Liver (tissue), 3 donors: ENCODE measurements around the gene MSI2.

Experiments used
- CTCF ChIP-seq: fragments of 150-350 bp; IDR thresholded peaks from 2 replicates; pipeline ENCODE4 v1.5.1; 2017; ENCODE audit warnings: improper control_type of control experiment, low read depth, low read length; ENCODE audit not compliant: missing input control
- FOXA2 ChIP-seq: IDR thresholded peaks from 2 replicates; pipeline ENCODE4 v1.6.1; 2016; ENCODE audit warnings: antibody characterized with exemption
- GABPA ChIP-seq, 2 donors: IDR thresholded peaks in 1 of 2; conservative IDR thresholded peaks in 1 of 2; 2 replicates each; pipeline ENCODE4 v1.6.1; 2016; ENCODE audit warnings: antibody characterized with exemption in 2 of 2, mild to moderate bottlenecking in 1 of 2, moderate library complexity in 1 of 2
- JUND ChIP-seq, 2 donors: IDR thresholded peaks; 2 replicates each; pipeline ENCODE4 v1.6.1; 2016; ENCODE audit warnings: antibody characterized with exemption in 2 of 2
- MAX ChIP-seq: IDR thresholded peaks from 2 replicates; pipeline ENCODE4 v1.6.1; 2016; ENCODE audit warnings: antibody characterized with exemption
- NR2F2 ChIP-seq: IDR thresholded peaks from 2 replicates; pipeline ENCODE4 v1.6.1; 2016; ENCODE audit warnings: antibody characterized with exemption
- RAD21 ChIP-seq, 2 donors: IDR thresholded peaks; 2 replicates each; pipeline ENCODE4 v1.6.1; 2016; ENCODE audit warnings: antibody characterized with exemption in 2 of 2, mild to moderate bottlenecking in 2 of 2
- SP1 ChIP-seq: IDR thresholded peaks from 2 replicates; pipeline ENCODE4 v1.6.1; 2018; ENCODE audit warnings: antibody characterized with exemption, mild to moderate bottlenecking
- TAF1 ChIP-seq: conservative IDR thresholded peaks from 2 replicates; pipeline ENCODE4 v1.6.1; 2016; ENCODE audit warnings: antibody characterized with exemption, mild to moderate bottlenecking
- TF ChIP-seq, protein P1 (sequence below): IDR thresholded peaks from 2 replicates; pipeline ENCODE4 v1.6.1; 2016; ENCODE audit warnings: antibody characterized with exemption
- donor health status: healthy.
- donor health status: healthy.

- TF ChIP-seq CTCF (no peak), RAD21 (IDR thresholded peaks at IDR 0.05) (no peak), TAF1 (no peak), FOXA2 (no peak), SP1 (no peak), JUND (IDR thresholded peaks at IDR 0.05) (no peak), MAX (no peak), NR2F2 (no peak), GABPA (IDR thresholded peaks at IDR 0.05 in 1 of 2, conservative IDR thresholded peaks at IDR 0.05 in 1 of 2) (no peak)
- TF ChIP-seq, protein P1, sequence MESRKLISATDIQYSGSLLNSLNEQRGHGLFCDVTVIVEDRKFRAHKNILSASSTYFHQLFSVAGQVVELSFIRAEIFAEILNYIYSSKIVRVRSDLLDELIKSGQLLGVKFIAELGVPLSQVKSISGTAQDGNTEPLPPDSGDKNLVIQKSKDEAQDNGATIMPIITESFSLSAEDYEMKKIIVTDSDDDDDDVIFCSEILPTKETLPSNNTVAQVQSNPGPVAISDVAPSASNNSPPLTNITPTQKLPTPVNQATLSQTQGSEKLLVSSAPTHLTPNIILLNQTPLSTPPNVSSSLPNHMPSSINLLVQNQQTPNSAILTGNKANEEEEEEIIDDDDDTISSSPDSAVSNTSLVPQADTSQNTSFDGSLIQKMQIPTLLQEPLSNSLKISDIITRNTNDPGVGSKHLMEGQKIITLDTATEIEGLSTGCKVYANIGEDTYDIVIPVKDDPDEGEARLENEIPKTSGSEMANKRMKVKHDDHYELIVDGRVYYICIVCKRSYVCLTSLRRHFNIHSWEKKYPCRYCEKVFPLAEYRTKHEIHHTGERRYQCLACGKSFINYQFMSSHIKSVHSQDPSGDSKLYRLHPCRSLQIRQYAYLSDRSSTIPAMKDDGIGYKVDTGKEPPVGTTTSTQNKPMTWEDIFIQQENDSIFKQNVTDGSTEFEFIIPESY, result no peak
Observed at GRCh38 chr17:57343717-57344116, 87.4 kb downstream of the MSI2 start.
